Hepatocyte (in vitro differentiated cells): ENCODE measurements around the gene ABCA10.

Source experiments
- CTCF ChIP-seq: fragments of 200-600 bp; sonication (generic); IDR thresholded peaks from 2 replicates; pipeline ENCODE4 v1.5.1; 2016; ENCODE audit warnings: antibody characterized with exemption, mild to moderate bottlenecking; ENCODE audit not compliant: poor library complexity
- EZH2phosphoT487 ChIP-seq: fragments of 200-600 bp; sonication (generic); IDR thresholded peaks from one replicate; pipeline ENCODE4 v1.6.1; 2018; ENCODE audit warnings: antibody characterized with exemption, mild to moderate bottlenecking, low read depth, moderate library complexity; ENCODE audit not compliant: unreplicated experiment, severe bottlenecking

GRCh38 chr17:69232650-69233049 lies 4.0 kb upstream of the ABCA10 start:
- no peak for TF ChIP-seq CTCF
- no peak for TF ChIP-seq EZH2phosphoT487
